PC-9 (cell line): ENCODE measurements around the gene FAM13C. TPM values are rescaled to one million over a fixed set of nuclear protein-coding genes. Genes with fewer than 3 reads are reported as not detected.

ENCODE experiments used
- BruUV-seq: library from RNA; stranded (reverse); fragments of 400-500 nt; replicated peaks from 2 replicates; lab custom pipeline; 2021; lab: Mats Ljungman, UMichigan
- CTCF ChIA-PET: fragments of 300-600 bp; sonication (Branson Sonifier 250); formaldehyde crosslinking; loops from one replicate; lab custom pipeline; 2022; ENCODE audit warnings: antibody characterized with exemption; lab: Charles Lee
- POLR2A ChIA-PET: fragments of 300-600 bp; sonication (Branson Sonifier 250); formaldehyde crosslinking; loops from one replicate; lab custom pipeline; 2022; ENCODE audit warnings: antibody characterized with exemption; ENCODE audit not compliant: unreplicated experiment; lab: Charles Lee
- DNase-seq, 2 experiments: peaks; one replicate each; pipeline versions ENCODE4 v3.0.0 to v3.0.0-alpha.2; 2015 to 2022; ENCODE audit warnings: mixed read lengths in 1 of 2
- H2AFZ ChIP-seq: fragments of 200-600 bp; sonication (generic); 2 replicates; pipeline ENCODE4 v1.8.1; 2017; ENCODE audit warnings: antibody characterized with exemption
- H3F3A ChIP-seq: fragments of 200-600 bp; sonication (generic); 2 replicates; pipeline ENCODE4 v1.8.1; 2017; ENCODE audit warnings: antibody characterized with exemption, mild to moderate bottlenecking, low read depth; ENCODE audit not compliant: insufficient read depth
- H3K27ac ChIP-seq: fragments of 200-600 bp; sonication (generic); 2 replicates; pipeline ENCODE4 v1.6.1; 2016; ENCODE audit warnings: mixed run types
- H3K27me3 ChIP-seq: fragments of 200-600 bp; sonication (generic); 2 replicates; pipeline ENCODE4 v1.6.1; 2016; ENCODE audit warnings: low read depth, mixed run types; ENCODE audit not compliant: insufficient read depth
- H3K36me3 ChIP-seq: fragments of 200-600 bp; sonication (generic); 2 replicates; pipeline ENCODE4 v1.6.1; 2016; ENCODE audit warnings: low read depth, mixed run types
- H3K4me1 ChIP-seq: fragments of 200-600 bp; sonication (generic); replicated peaks from 2 replicates; pipeline ENCODE4 v1.6.1; 2016; ENCODE audit warnings: mixed run types; ENCODE audit not compliant: insufficient read depth
- H3K4me2 ChIP-seq: fragments of 200-600 bp; sonication (generic); 2 replicates; pipeline ENCODE4 v1.6.1; 2017; ENCODE audit warnings: mixed run types
- H3K4me3 ChIP-seq: fragments of 200-600 bp; sonication (generic); 2 replicates; pipeline ENCODE4 v1.6.1; 2016; ENCODE audit warnings: mixed run types
- H3K79me2 ChIP-seq: fragments of 200-600 bp; sonication (generic); 2 replicates; pipeline ENCODE4 v1.6.1; 2017; ENCODE audit warnings: low read depth, mixed run types
- H3K9me2 ChIP-seq: fragments of 200-600 bp; sonication (generic); 2 replicates; pipeline ENCODE4 v1.8.1; 2017; ENCODE audit warnings: mild to moderate bottlenecking; ENCODE audit not compliant: insufficient read depth
- H3K9me3 ChIP-seq: fragments of 200-600 bp; sonication (generic); 2 replicates; pipeline ENCODE4 v1.8.1; 2016; ENCODE audit warnings: low read depth; ENCODE audit not compliant: insufficient read depth
- H4K20me1 ChIP-seq: fragments of 200-600 bp; sonication (generic); 2 replicates; pipeline ENCODE4 v1.8.1; 2017; ENCODE audit not compliant: insufficient read depth
- EZH2 ChIP-seq: fragments of 200-600 bp; sonication (generic); IDR thresholded peaks from 2 replicates; pipeline ENCODE4 v1.8.0; 2017; ENCODE audit warnings: antibody characterized with exemption, low read depth
- intact Hi-C: fragments of 100-400 bp; cut with micrococcal nuclease; formaldehyde crosslinking; loops from one replicate; pipeline ENCODE4 v1.10.0; 2022; ENCODE audit not compliant: unreplicated experiment
- total RNA-seq: library from RNA; stranded (reverse); gene quantifications from 2 replicates; pipeline ENCODE4 v1.2.3, GENCODE V29; 2021
- TF ChIP-seq, protein P1 (sequence below): fragments of 200-600 bp; sonication (generic); conservative IDR thresholded peaks from 2 replicates; pipeline ENCODE4 v1.6.1; 2017; ENCODE audit warnings: mixed run types, antibody characterized with exemption, mild to moderate bottlenecking, moderate library complexity

Gene FAM13C
- total RNA-seq, 1 experiment from 2014 or later = not detected

DNA sequence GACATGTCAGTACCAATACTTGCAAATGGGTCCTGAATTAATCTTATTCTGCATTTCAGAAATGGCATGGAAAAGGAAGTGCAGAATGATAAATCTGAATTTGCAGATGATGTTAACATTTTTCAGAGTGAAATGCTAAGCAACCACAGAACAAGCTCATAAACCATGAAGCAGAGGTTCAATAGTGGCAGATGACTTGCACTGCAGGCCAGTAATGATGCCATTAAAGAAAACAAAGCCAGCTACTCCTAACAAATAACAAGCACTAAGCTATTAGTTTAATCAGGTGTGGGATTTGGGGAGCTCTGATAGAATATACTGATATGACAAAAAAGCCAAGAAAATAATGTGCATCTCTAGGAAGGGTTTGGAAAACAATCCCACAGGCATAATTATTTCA, 85.4 kb downstream of the FAM13C start:
- no peak overlapping the region for H3K27ac ChIP-seq
- intact Hi-C loops = no loop called here
- H3K4me1 ChIP-seq = no peaks in the 10 kb centered on the region
- H2AFZ ChIP-seq = no peak overlapping the region
- no peaks in the 10 kb centered on the region for H3K9me3 ChIP-seq
- BruUV-seq = no TSS peak
- TF ChIP-seq EZH2 = no peak
- TF ChIP-seq, protein P1, sequence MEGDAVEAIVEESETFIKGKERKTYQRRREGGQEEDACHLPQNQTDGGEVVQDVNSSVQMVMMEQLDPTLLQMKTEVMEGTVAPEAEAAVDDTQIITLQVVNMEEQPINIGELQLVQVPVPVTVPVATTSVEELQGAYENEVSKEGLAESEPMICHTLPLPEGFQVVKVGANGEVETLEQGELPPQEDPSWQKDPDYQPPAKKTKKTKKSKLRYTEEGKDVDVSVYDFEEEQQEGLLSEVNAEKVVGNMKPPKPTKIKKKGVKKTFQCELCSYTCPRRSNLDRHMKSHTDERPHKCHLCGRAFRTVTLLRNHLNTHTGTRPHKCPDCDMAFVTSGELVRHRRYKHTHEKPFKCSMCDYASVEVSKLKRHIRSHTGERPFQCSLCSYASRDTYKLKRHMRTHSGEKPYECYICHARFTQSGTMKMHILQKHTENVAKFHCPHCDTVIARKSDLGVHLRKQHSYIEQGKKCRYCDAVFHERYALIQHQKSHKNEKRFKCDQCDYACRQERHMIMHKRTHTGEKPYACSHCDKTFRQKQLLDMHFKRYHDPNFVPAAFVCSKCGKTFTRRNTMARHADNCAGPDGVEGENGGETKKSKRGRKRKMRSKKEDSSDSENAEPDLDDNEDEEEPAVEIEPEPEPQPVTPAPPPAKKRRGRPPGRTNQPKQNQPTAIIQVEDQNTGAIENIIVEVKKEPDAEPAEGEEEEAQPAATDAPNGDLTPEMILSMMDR = no peak
- H3K27me3 ChIP-seq = no peaks in the 10 kb centered on the region
- DNase-seq = no peak
- H4K20me1 ChIP-seq = no peaks in the 10 kb centered on the region
- H3K4me2 ChIP-seq = no peak overlapping the region
- ChIA-PET CTCF (no interaction called here), POLR2A (no interaction called here)
- H3K36me3 ChIP-seq = no peaks in the 10 kb centered on the region
- no peaks in the 10 kb centered on the region for H3K9me2 ChIP-seq
- H3K4me3 ChIP-seq = no peak overlapping the region
- H3F3A ChIP-seq = no peaks in the 10 kb centered on the region
- H3K79me2 ChIP-seq = no peaks in the 10 kb centered on the region

DNA sequence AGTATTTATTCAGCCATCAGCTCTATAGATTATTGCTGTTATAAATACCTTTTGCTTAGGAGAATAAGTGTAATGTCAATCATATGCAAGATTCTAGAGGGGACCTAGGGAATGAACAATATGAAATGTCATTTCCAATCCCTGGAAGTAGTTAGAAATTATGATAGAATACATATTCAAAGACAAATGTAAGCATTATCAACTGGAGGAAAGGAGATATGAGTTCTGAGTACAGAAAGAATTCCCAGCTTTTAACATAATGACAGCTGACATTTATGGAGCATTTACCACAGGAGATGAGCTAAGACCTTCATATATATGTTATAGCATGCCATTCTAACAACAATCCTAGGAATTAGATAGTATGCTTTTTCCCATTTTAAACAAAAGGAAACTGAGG, 86.2 kb downstream of the FAM13C start:
- no TSS peak for BruUV-seq
- Histone ChIP-seq H3K9me2 (no peaks in the 10 kb centered on the region), H3K27me3 (no peaks in the 10 kb centered on the region), H3K4me2 (no peak overlapping the region), H3K36me3 (no peaks in the 10 kb centered on the region), H3K79me2 (no peaks in the 10 kb centered on the region), H3K4me3 (no peak overlapping the region), H3K9me3 (no peaks in the 10 kb centered on the region), H4K20me1 (no peaks in the 10 kb centered on the region), H3K27ac (no peak overlapping the region), H3K4me1 (no peaks in the 10 kb centered on the region), H3F3A (no peaks in the 10 kb centered on the region), H2AFZ (no peak overlapping the region)
- CTCF ChIA-PET = no interaction called here
- POLR2A ChIA-PET = no interaction called here
- intact Hi-C loops = no loop called here
- DNase-seq = no peak
- no peak for TF ChIP-seq EZH2
- TF ChIP-seq, protein P1 = no peak

DNA sequence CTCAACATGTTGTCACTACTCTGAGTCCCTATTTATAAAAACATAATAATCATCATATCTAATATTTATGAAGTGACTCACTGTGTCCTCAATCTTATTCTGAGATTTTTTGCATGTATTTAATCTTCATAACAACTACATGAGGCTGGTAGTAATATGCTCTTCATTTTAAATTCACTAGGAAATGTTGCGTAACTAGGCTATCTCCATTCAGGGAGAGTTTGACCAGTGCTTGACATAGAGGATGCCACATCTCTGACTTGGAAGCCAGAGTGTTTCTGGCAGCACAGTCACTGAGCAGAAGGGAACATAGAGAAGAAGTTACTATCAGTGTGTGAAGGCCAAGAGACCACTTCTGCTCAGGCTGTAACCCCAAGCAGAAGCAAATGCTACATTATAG, 88.9 kb downstream of the FAM13C start:
- Histone ChIP-seq H3K4me2 (no peak overlapping the region), H3K36me3 (no peaks in the 10 kb centered on the region), H3F3A (no peaks in the 10 kb centered on the region), H3K9me2 (no peaks in the 10 kb centered on the region), H4K20me1 (no peaks in the 10 kb centered on the region), H3K79me2 (no peaks in the 10 kb centered on the region), H3K4me1 (no peaks in the 10 kb centered on the region), H2AFZ (no peak overlapping the region), H3K9me3 (no peaks in the 10 kb centered on the region), H3K27me3 (no peaks in the 10 kb centered on the region), H3K27ac (no peak overlapping the region), H3K4me3 (no peak overlapping the region)
- DNase-seq = no peak
- no TSS peak for BruUV-seq
- ChIA-PET CTCF (no interaction called here), POLR2A (no interaction called here)
- TF ChIP-seq EZH2 = no peak
- TF ChIP-seq, protein P1 = no peak
- intact Hi-C loops = no loop called here
